H9 (cell line): Measurements from ENCODE around the gene SERPINB5. TPM values are rescaled to one million over a fixed set of nuclear protein-coding genes. Genes with fewer than 3 reads are reported as not detected.

Experiments
- DNase-seq: peaks from one replicate; pipeline ENCODE4 v3.0.0-alpha.2; 2017
- H2AFZ ChIP-seq: one replicate; pipeline ENCODE4 v1.6.1; 2013; ENCODE audit warnings: mild to moderate bottlenecking, low read length, control low read depth, moderate library complexity
- H2AK5ac ChIP-seq: 2 replicates; pipeline ENCODE4 v1.6.1; 2013; ENCODE audit warnings: low read length, control low read depth, mixed read lengths; ENCODE audit not compliant: insufficient read length
- H2BK120ac ChIP-seq: one replicate; pipeline ENCODE4 v1.6.1; 2013; ENCODE audit warnings: low read depth, mild to moderate bottlenecking, low read length, control low read depth, inconsistent platforms; ENCODE audit not compliant: poor library complexity, severe bottlenecking
- H2BK12ac ChIP-seq: 2 replicates; pipeline ENCODE4 v1.6.1; 2013; ENCODE audit warnings: low read length, control low read depth, mixed read lengths, low read depth; ENCODE audit not compliant: insufficient read length
- H2BK15ac ChIP-seq: 2 replicates; pipeline ENCODE4 v1.6.1; 2013; ENCODE audit warnings: low read depth, low read length, control low read depth
- H2BK20ac ChIP-seq: one replicate; pipeline ENCODE4 v1.6.1; 2013; ENCODE audit warnings: low read depth, mild to moderate bottlenecking, low read length, control low read depth, inconsistent platforms; ENCODE audit not compliant: poor library complexity, severe bottlenecking
- H2BK5ac ChIP-seq: 2 replicates; pipeline ENCODE4 v1.6.1; 2013; ENCODE audit warnings: low read length, control low read depth, mixed read lengths; ENCODE audit not compliant: insufficient read length
- H3K14ac ChIP-seq: 2 replicates; pipeline ENCODE4 v1.6.1; 2013; ENCODE audit warnings: low read length, control low read depth; ENCODE audit not compliant: insufficient read depth
- H3K18ac ChIP-seq: 2 replicates; pipeline ENCODE4 v1.6.1; 2013; ENCODE audit warnings: low read depth, mild to moderate bottlenecking, mixed read lengths, low read length, control low read depth; ENCODE audit not compliant: insufficient read length
- H3K23ac ChIP-seq: 2 replicates; pipeline ENCODE4 v1.6.1; 2013; ENCODE audit warnings: low read length, control low read depth, mixed read lengths, low read depth; ENCODE audit not compliant: insufficient read length
- H3K23me2 ChIP-seq: 2 replicates; pipeline ENCODE4 v1.6.1; 2013; ENCODE audit warnings: low read depth, mild to moderate bottlenecking, mixed read lengths, low read length, control low read depth; ENCODE audit not compliant: insufficient read length, poor library complexity, severe bottlenecking
- H3K27ac ChIP-seq: 2 replicates; pipeline ENCODE4 v1.5.1; 2013; ENCODE audit warnings: low read length, control low read depth, mixed read lengths, low read depth; ENCODE audit not compliant: insufficient read length
- H3K27me3 ChIP-seq: 2 replicates; pipeline ENCODE4 v1.6.1; 2013; ENCODE audit warnings: low read length, control low read depth, inconsistent platforms; ENCODE audit not compliant: insufficient read depth
- H3K4ac ChIP-seq: 2 replicates; pipeline ENCODE4 v1.6.1; 2013; ENCODE audit warnings: low read depth, mild to moderate bottlenecking, control low read depth, inconsistent platforms, low read length, moderate library complexity
- H3K4me1 ChIP-seq: 2 replicates; pipeline ENCODE4 v1.6.1; 2013; ENCODE audit warnings: low read length, control low read depth, inconsistent platforms; ENCODE audit not compliant: insufficient read depth
- H3K4me2 ChIP-seq: 2 replicates; pipeline ENCODE4 v1.6.1; 2013; ENCODE audit warnings: low read length, control low read depth, mixed read lengths; ENCODE audit not compliant: insufficient read length, insufficient read depth
- H3K56ac ChIP-seq: 2 replicates; pipeline ENCODE4 v1.6.1; 2013; ENCODE audit warnings: low read depth, mild to moderate bottlenecking, mixed read lengths, low read length, control low read depth; ENCODE audit not compliant: insufficient read length
- H3K79me1 ChIP-seq: 2 replicates; pipeline ENCODE4 v1.6.1; 2013; ENCODE audit warnings: low read depth, mild to moderate bottlenecking, moderate library complexity, low read length, control low read depth, inconsistent platforms; ENCODE audit not compliant: insufficient read depth, poor library complexity, severe bottlenecking
- H3K79me2 ChIP-seq: 2 replicates; pipeline ENCODE4 v1.6.1; 2013; ENCODE audit warnings: low read length, control low read depth, inconsistent platforms; ENCODE audit not compliant: insufficient read depth
- H3K9ac ChIP-seq: 2 replicates; pipeline ENCODE4 v1.6.1; 2013; ENCODE audit warnings: low read length, control low read depth, mixed read lengths; ENCODE audit not compliant: insufficient read length; ENCODE audit errors: extremely low read depth
- H3K9me3 ChIP-seq: one replicate; pipeline ENCODE4 v1.6.1; 2013; ENCODE audit warnings: low read depth, low read length, inconsistent platforms; ENCODE audit not compliant: control insufficient read depth
- H3T11ph ChIP-seq: one replicate; pipeline ENCODE4 v1.6.1; 2013; ENCODE audit warnings: mild to moderate bottlenecking, low read length, control low read depth, inconsistent platforms
- H4K20me1 ChIP-seq: one replicate; pipeline ENCODE4 v1.6.1; 2013; ENCODE audit not compliant: control insufficient read depth, insufficient read length, insufficient read depth
- H4K5ac ChIP-seq: 2 replicates; pipeline ENCODE4 v1.6.1; 2013; ENCODE audit warnings: low read depth, mild to moderate bottlenecking, mixed read lengths, low read length, control low read depth; ENCODE audit not compliant: insufficient read length
- H4K8ac ChIP-seq: replicated peaks from 2 replicates; pipeline ENCODE4 v1.6.1; 2013; ENCODE audit warnings: low read length, control low read depth, mixed read lengths, low read depth; ENCODE audit not compliant: insufficient read length
- H4K91ac ChIP-seq: 2 replicates; pipeline ENCODE4 v1.6.1; 2013; ENCODE audit warnings: low read depth, mild to moderate bottlenecking, moderate library complexity, mixed read lengths, low read length, control low read depth; ENCODE audit not compliant: insufficient read length
- H3K27ac Mint-ChIP-seq, 3 experiments: 2 replicates in 2 of 3; 3 replicates in 1 of 3; pipeline ENCODE4 v1.8.0; 2020 to 2021; ENCODE audit warnings: mixed read lengths in 3 of 3, mild to moderate bottlenecking in 1 of 3, moderate library complexity in 1 of 3
- H3K27me3 Mint-ChIP-seq: 2 replicates; pipeline ENCODE4 v1.8.0; 2021; ENCODE audit warnings: low read depth, mild to moderate bottlenecking, moderate library complexity, mixed read lengths
- H3K36me3 Mint-ChIP-seq, 3 experiments: 2 replicates in 2 of 3; 3 replicates in 1 of 3; pipeline ENCODE4 v1.8.0; 2020 to 2021; ENCODE audit warnings: low read depth in 3 of 3, mixed read lengths in 3 of 3; ENCODE audit not compliant: insufficient read depth in 1 of 3
- H3K4me1 Mint-ChIP-seq, 2 experiments: 2 replicates each; pipeline ENCODE4 v1.8.0; 2020; ENCODE audit warnings: mixed read lengths in 2 of 2
- H3K4me3 Mint-ChIP-seq, 2 experiments: 2 replicates in 1 of 2; 3 replicates in 1 of 2; pipeline ENCODE4 v1.8.0; 2020 to 2021; ENCODE audit warnings: mild to moderate bottlenecking in 2 of 2, mixed read lengths in 2 of 2, moderate library complexity in 1 of 2
- H3K9me3 Mint-ChIP-seq, 2 experiments: 2 replicates in 1 of 2; 3 replicates in 1 of 2; pipeline ENCODE4 v1.8.0; 2020; ENCODE audit warnings: mild to moderate bottlenecking in 2 of 2, mixed read lengths in 2 of 2, moderate library complexity in 1 of 2
- WGBS: extraction: QIAGEN DNeasy Blood & Tissue Kit; methylation state at CpG from one replicate; pipeline ENCODE4 v1.1.7; 2013; ENCODE audit warnings: missing lambda C conversion rate, low lambda C conversion rate, mixed read lengths; ENCODE audit not compliant: insufficient read length; ENCODE audit errors: extremely low coverage; 5-methylcytosine and 5-hydroxymethylcytosine counted together
- total RNA-seq: library from RNA; stranded (reverse); gene quantifications from 2 replicates; pipeline ENCODE4 v1.2.1, GENCODE V29; 2021
- TF ChIP-seq, protein P1 (sequence below): fragments of 200-600 bp; sonication (generic); conservative IDR thresholded peaks from 3 replicates; pipeline ENCODE4 v1.8.0; 2021; ENCODE audit warnings: antibody characterized with exemption, mild to moderate bottlenecking

SERPINB5 gene
- total RNA-seq, 1 experiment from 2014 or later, result not detected

DNA sequence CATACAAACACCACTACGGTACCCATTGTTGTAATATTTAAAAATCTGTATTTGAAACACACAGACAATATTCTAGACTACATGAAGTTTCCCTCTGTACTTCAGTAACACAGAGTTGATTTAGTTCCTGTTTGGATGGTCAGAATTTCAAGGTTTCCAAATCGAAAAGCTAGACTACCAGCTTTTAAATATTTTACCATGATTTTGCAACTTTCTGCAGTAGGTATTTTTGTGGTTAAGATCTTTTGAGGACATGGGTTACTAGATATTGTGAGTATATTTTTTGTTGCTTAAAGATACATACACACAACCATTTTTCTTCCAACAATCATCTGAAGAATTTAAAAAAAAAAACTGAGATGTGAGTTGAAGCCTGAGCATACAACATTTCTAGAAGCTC lies 10.9 kb downstream of the SERPINB5 start:
- DNase-seq, result no peak
- Histone ChIP-seq H2AK5ac (no peak overlapping the region), H4K20me1 (no peaks in the 10 kb centered on the region), H2BK5ac (no peak overlapping the region), H2BK120ac (no peak overlapping the region), H4K8ac (no peak overlapping the region), H3K27me3 (no peaks in the 10 kb centered on the region), H3K14ac (no peak overlapping the region), H4K91ac (no peak overlapping the region), H3K23ac (no peak overlapping the region), H2AFZ (no peak overlapping the region), H3K27ac (no peak overlapping the region), H3K9ac (no peak overlapping the region), H3K79me1 (no peaks in the 10 kb centered on the region), H3K23me2 (no peaks in the 10 kb centered on the region), H3K4me2 (no peak overlapping the region), H2BK15ac (no peak overlapping the region), H3K18ac (no peak overlapping the region), H3T11ph (no peak overlapping the region), H3K9me3 (no peaks in the 10 kb centered on the region), H3K56ac (no peak overlapping the region), H4K5ac (no peak overlapping the region), H2BK12ac (no peak overlapping the region), H3K4ac (no peak overlapping the region), H3K79me2 (no peaks in the 10 kb centered on the region), H2BK20ac (no peak overlapping the region), H3K4me1 (no peaks in the 10 kb centered on the region)
- WGBS, result no CpG with 5 or more reads among the region's 2 CpGs
- H3K9me3 Mint-ChIP-seq, result no peaks in the 10 kb centered on the region
- H3K4me1 Mint-ChIP-seq, result peaks cover 4 to 6% of the 10 kb centered on the region in 2 experiments; a peak in 3 of 4 replicates
- H3K36me3 Mint-ChIP-seq, result no peaks in the 10 kb centered on the region; a peak in 1 of 7 replicates
- no peak overlapping the region for H3K4me3 Mint-ChIP-seq
- H3K27me3 Mint-ChIP-seq, result no peaks in the 10 kb centered on the region
- H3K27ac Mint-ChIP-seq, result no peak overlapping the region
- TF ChIP-seq, protein P1, sequence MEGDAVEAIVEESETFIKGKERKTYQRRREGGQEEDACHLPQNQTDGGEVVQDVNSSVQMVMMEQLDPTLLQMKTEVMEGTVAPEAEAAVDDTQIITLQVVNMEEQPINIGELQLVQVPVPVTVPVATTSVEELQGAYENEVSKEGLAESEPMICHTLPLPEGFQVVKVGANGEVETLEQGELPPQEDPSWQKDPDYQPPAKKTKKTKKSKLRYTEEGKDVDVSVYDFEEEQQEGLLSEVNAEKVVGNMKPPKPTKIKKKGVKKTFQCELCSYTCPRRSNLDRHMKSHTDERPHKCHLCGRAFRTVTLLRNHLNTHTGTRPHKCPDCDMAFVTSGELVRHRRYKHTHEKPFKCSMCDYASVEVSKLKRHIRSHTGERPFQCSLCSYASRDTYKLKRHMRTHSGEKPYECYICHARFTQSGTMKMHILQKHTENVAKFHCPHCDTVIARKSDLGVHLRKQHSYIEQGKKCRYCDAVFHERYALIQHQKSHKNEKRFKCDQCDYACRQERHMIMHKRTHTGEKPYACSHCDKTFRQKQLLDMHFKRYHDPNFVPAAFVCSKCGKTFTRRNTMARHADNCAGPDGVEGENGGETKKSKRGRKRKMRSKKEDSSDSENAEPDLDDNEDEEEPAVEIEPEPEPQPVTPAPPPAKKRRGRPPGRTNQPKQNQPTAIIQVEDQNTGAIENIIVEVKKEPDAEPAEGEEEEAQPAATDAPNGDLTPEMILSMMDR, result no peak
